MM.1S (cell line): ENCODE results near the gene PTPRG.

ENCODE experiments used
- DNase-seq: peaks from one replicate; pipeline ENCODE4 v3.0.0-alpha.2; 2015
- H2AFZ ChIP-seq: fragments of 300-600 bp; sonication (generic); 2 replicates; pipeline ENCODE4 v1.6.0; 2016; ENCODE audit warnings: antibody characterized with exemption, low read length
- H3F3A ChIP-seq: fragments of 300-600 bp; sonication (generic); 2 replicates; pipeline ENCODE4 v1.6.1; 2016; ENCODE audit warnings: mild to moderate bottlenecking, antibody characterized with exemption, low read length, moderate library complexity, mixed read lengths; ENCODE audit not compliant: insufficient read depth
- H3K27ac ChIP-seq: fragments of 300-600 bp; sonication (generic); 2 replicates; pipeline ENCODE4 v1.5.1; 2016; ENCODE audit warnings: mild to moderate bottlenecking, low read length
- H3K27me3 ChIP-seq: fragments of 300-600 bp; sonication (generic); replicated peaks from 2 replicates; pipeline ENCODE4 v1.6.0; 2016; ENCODE audit warnings: low read length; ENCODE audit not compliant: insufficient read depth
- H3K36me3 ChIP-seq: fragments of 300-600 bp; sonication (generic); replicated peaks from 2 replicates; pipeline ENCODE4 v1.6.1; 2016; ENCODE audit warnings: mild to moderate bottlenecking, low read length, mixed read lengths; ENCODE audit not compliant: insufficient read depth
- H3K4me1 ChIP-seq: fragments of 300-600 bp; sonication (generic); 2 replicates; pipeline ENCODE4 v1.6.1; 2016; ENCODE audit warnings: low read length, mixed read lengths
- H3K4me2 ChIP-seq: fragments of 300-600 bp; sonication (generic); 2 replicates; pipeline ENCODE4 v1.6.0; 2016; ENCODE audit warnings: low read depth, low read length
- H3K4me3 ChIP-seq: fragments of 300-600 bp; sonication (generic); 2 replicates; pipeline ENCODE4 v1.5.1; 2016; ENCODE audit warnings: low read length, mixed read lengths
- H3K79me2 ChIP-seq: fragments of 300-600 bp; sonication (generic); 2 replicates; pipeline ENCODE4 v1.6.1; 2016; ENCODE audit warnings: mixed run types, low read length, mixed read lengths
- H3K9ac ChIP-seq: fragments of 300-600 bp; sonication (generic); 2 replicates; pipeline ENCODE4 v1.6.1; 2016; ENCODE audit warnings: low read length, mixed read lengths
- H3K9me2 ChIP-seq: fragments of 300-600 bp; sonication (generic); replicated peaks from 2 replicates; pipeline ENCODE4 v1.6.1; 2016; ENCODE audit warnings: mild to moderate bottlenecking, low read length, mixed read lengths; ENCODE audit not compliant: insufficient read depth
- H3K9me3 ChIP-seq: fragments of 300-600 bp; sonication (generic); replicated peaks from 2 replicates; pipeline ENCODE4 v1.6.1; 2016; ENCODE audit warnings: mild to moderate bottlenecking, low read length, mixed read lengths; ENCODE audit not compliant: insufficient read depth
- H4K20me1 ChIP-seq: fragments of 300-600 bp; sonication (generic); 2 replicates; pipeline ENCODE4 v1.6.1; 2016; ENCODE audit warnings: mild to moderate bottlenecking, low read length, moderate library complexity, mixed read lengths; ENCODE audit not compliant: insufficient read depth
- CTCF ChIP-seq: fragments of 300-600 bp; sonication (generic); IDR thresholded peaks from 2 replicates; pipeline ENCODE4 v1.5.1; 2016; ENCODE audit warnings: antibody characterized with exemption, low read length, mixed read lengths
- EZH2 ChIP-seq: fragments of 300-600 bp; sonication (generic); optimal IDR thresholded peaks from 2 replicates; pipeline ENCODE3; 2017; ENCODE audit warnings: low read depth, mild to moderate bottlenecking, antibody characterized with exemption, low read length, mixed read lengths
- EZH2phosphoT487 ChIP-seq: fragments of 300-600 bp; sonication (generic); IDR thresholded peaks from 2 replicates; pipeline ENCODE4 v1.6.1; 2018; ENCODE audit warnings: antibody characterized with exemption, low read length

PTPRG gene

GRCh38 chr3:62220616-62221015, 659.2 kb downstream of the PTPRG start:
- Histone ChIP-seq H3K9me2 (no peaks in the 10 kb centered on the region), H3K4me3 (no peak overlapping the region), H3K9me3 (no peaks in the 10 kb centered on the region), H3K4me1 (no peaks in the 10 kb centered on the region; the same call in 1 of the 2 replicates), H3F3A (no peaks in the 10 kb centered on the region), H3K4me2 (no peak overlapping the region), H3K27ac (no peak overlapping the region), H3K36me3 (no peaks in the 10 kb centered on the region), H3K79me2 (no peaks in the 10 kb centered on the region), H3K9ac (no peak overlapping the region), H2AFZ (no peak overlapping the region), H4K20me1 (no peaks in the 10 kb centered on the region), H3K27me3 (no peaks in the 10 kb centered on the region)
- DNase-seq: no peak
- no peak for TF ChIP-seq EZH2

- Histone ChIP-seq H3K4me1 (peaks cover 15% of the 10 kb centered on the region), H3K9ac (no peak overlapping the region), H3K36me3 (no peaks in the 10 kb centered on the region), H4K20me1 (no peaks in the 10 kb centered on the region), H3K27ac (no peak overlapping the region), H3F3A (no peaks in the 10 kb centered on the region; the same call in 1 of the 2 replicates), H3K9me3 (no peaks in the 10 kb centered on the region), H3K27me3 (no peaks in the 10 kb centered on the region), H3K79me2 (no peaks in the 10 kb centered on the region), H3K4me3 (no peak overlapping the region), H3K9me2 (no peaks in the 10 kb centered on the region), H2AFZ (no peak overlapping the region), H3K4me2 (no peak overlapping the region)
- TF ChIP-seq CTCF (no peak), EZH2phosphoT487 (no peak), EZH2 (no peak)
- DNase-seq: no peak
These were observed 663.7 kb downstream of the PTPRG start for GRCh38 chr3:62225051-62225450.

- Histone ChIP-seq H3K9me2 (no peaks in the 10 kb centered on the region), H2AFZ (no peak overlapping the region), H3F3A (no peaks in the 10 kb centered on the region; the same call in 1 of the 2 replicates), H3K27me3 (no peaks in the 10 kb centered on the region), H3K9me3 (no peaks in the 10 kb centered on the region), H3K4me2 (peak overlapping the region; percentile 4; the same call in 1 of the 2 replicates), H3K9ac (no peak overlapping the region), H4K20me1 (no peaks in the 10 kb centered on the region), H3K4me3 (no peak overlapping the region), H3K27ac (no peak overlapping the region), H3K79me2 (no peaks in the 10 kb centered on the region), H3K36me3 (no peaks in the 10 kb centered on the region), H3K4me1 (peaks cover 15% of the 10 kb centered on the region)
- peak; percentile 37 for DNase-seq
- TF ChIP-seq EZH2: no peak
- TF ChIP-seq CTCF: no peak
- TF ChIP-seq EZH2phosphoT487: no peak
These were observed 665.4 kb downstream of the PTPRG start for GRCh38 chr3:62226601-62227339.

GRCh38 chr3:62228467-62228866, 667.1 kb downstream of the PTPRG start:
- H3K4me3 ChIP-seq: no peak overlapping the region
- no peaks in the 10 kb centered on the region for H3K9me3 ChIP-seq
- TF ChIP-seq CTCF (no peak), EZH2 (no peak)
- no peaks in the 10 kb centered on the region for H3K36me3 ChIP-seq
- no peaks in the 10 kb centered on the region for H3K27me3 ChIP-seq
- H3K9me2 ChIP-seq: no peaks in the 10 kb centered on the region
- DNase-seq: no peak
- H3K4me2 ChIP-seq: no peak overlapping the region
- no peak overlapping the region for H3K27ac ChIP-seq
- H2AFZ ChIP-seq: no peak overlapping the region
- peaks cover 28% of the 10 kb centered on the region for H3K4me1 ChIP-seq
- H3K79me2 ChIP-seq: no peaks in the 10 kb centered on the region
- H4K20me1 ChIP-seq: no peaks in the 10 kb centered on the region
- H3K9ac ChIP-seq: no peak overlapping the region
- peaks cover 8% of the 10 kb centered on the region; the same call in 1 of the 2 replicates for H3F3A ChIP-seq
